Bronchial epithelial cell (primary cell): ENCODE measurements around the gene HIP1. TPM values are rescaled to one million over a fixed set of nuclear protein-coding genes. Genes with fewer than 3 reads are reported as not detected.
"Not testable (repeated sequence)": the region's sequence is repeated elsewhere in the genome, so short reads cannot be mapped to it uniquely, and the experiment has no call there.

Experiments
- DNase-seq: peaks from one replicate; pipeline ENCODE4 v3.0.0-alpha.2; 2010; ENCODE audit warnings: low read depth
- FAIRE-seq: peaks from 2 replicates; lab custom pipeline; 2011; peaks lifted over from hg19 to GRCh38; lab: Jason Lieb, UNC
- H3K27me3 ChIP-seq: 2 replicates; pipeline ENCODE4 v1.5.1; 2011; ENCODE audit warnings: low read length; ENCODE audit not compliant: control insufficient read depth, insufficient read depth
- H3K36me3 ChIP-seq: 2 replicates; pipeline ENCODE4 v1.5.1; 2011; ENCODE audit warnings: low read length; ENCODE audit not compliant: control insufficient read depth, insufficient read depth
- H3K4me3 ChIP-seq: 2 replicates; pipeline ENCODE4 v1.5.1; 2011; ENCODE audit warnings: mild to moderate bottlenecking, low read depth, low read length, control low read depth
- CTCF ChIP-seq: IDR thresholded peaks from 2 replicates; pipeline ENCODE4 v1.5.1; 2011; ENCODE audit warnings: mild to moderate bottlenecking, moderate library complexity, low read length, control low read depth, inconsistent platforms; ENCODE audit not compliant: insufficient read depth, severe bottlenecking
- total RNA-seq: library from RNA; depleted of rRNA; stranded (reverse); fragments of >200 nt; gene quantifications from 2 replicates; pipeline ENCODE4 v1.2.1, GENCODE V29; 2014

Gene HIP1
- total RNA-seq: 3.2 and 5.2 TPM in 2 replicates

GRCh38 chr7:75738604-75738974, at the start of gene HIP1:
TSS of gene HIP1 (minus strand) at chr7:75738941. CDS start at chr7:75738920, 21 bp downstream.
- TF ChIP-seq CTCF: no peak
- no peak for FAIRE-seq
- Histone ChIP-seq H3K36me3 (no peaks in the 10 kb centered on the region), H3K4me3 (peak within 1 kb of the TSS; percentile 69), H3K27me3 (no peaks in the 10 kb centered on the region)
- DNase-seq: no peak

GRCh38 chr7:75788154-75788847, 49.6 kb upstream of the HIP1 start:
- not testable (repeated sequence) for DNase-seq, H3K36me3 ChIP-seq, H3K27me3 ChIP-seq, FAIRE-seq, H3K4me3 ChIP-seq

GRCh38 chr7:75783058-75783457, 44.3 kb upstream of the HIP1 start:
- not testable (repeated sequence) for H3K4me3 ChIP-seq, H3K36me3 ChIP-seq, DNase-seq, FAIRE-seq, H3K27me3 ChIP-seq

- DNase-seq, H3K27me3 ChIP-seq, H3K36me3 ChIP-seq, H3K4me3 ChIP-seq, FAIRE-seq: not testable (repeated sequence)
Observed at GRCh38 chr7:75780647-75781273, 42.0 kb upstream of the HIP1 start.

- FAIRE-seq, H3K27me3 ChIP-seq, H3K36me3 ChIP-seq, H3K4me3 ChIP-seq: not testable (repeated sequence)
- peak; percentile 47 for DNase-seq
Observed at GRCh38 chr7:75779516-75779915, 40.8 kb upstream of the HIP1 start.

GRCh38 chr7:75779035-75779434, 40.3 kb upstream of the HIP1 start:
- not testable (repeated sequence) for H3K36me3 ChIP-seq, H3K27me3 ChIP-seq, FAIRE-seq, H3K4me3 ChIP-seq, DNase-seq

- peak; percentile 71 for DNase-seq
- TF ChIP-seq CTCF: no peak
- no peaks in the 10 kb centered on the region for H3K36me3 ChIP-seq
- no peaks in the 10 kb centered on the region for H3K27me3 ChIP-seq
- H3K4me3 ChIP-seq: no peak overlapping the region
- FAIRE-seq: no peak
Observed at GRCh38 chr7:75776295-75776971, 37.7 kb upstream of the HIP1 start.

- H3K4me3 ChIP-seq, H3K36me3 ChIP-seq, H3K27me3 ChIP-seq, FAIRE-seq: not testable (repeated sequence)
- DNase-seq: peak; percentile 44
Observed at GRCh38 chr7:75773958-75774357, 35.2 kb upstream of the HIP1 start.
